Measurements from ENCODE around the gene CTNNAL1.
"Not testable (repeated sequence)": the region's sequence is repeated elsewhere in the genome, so short reads cannot be mapped to it uniquely, and the experiment has no call there.

CTNNAL1 gene, protein sequence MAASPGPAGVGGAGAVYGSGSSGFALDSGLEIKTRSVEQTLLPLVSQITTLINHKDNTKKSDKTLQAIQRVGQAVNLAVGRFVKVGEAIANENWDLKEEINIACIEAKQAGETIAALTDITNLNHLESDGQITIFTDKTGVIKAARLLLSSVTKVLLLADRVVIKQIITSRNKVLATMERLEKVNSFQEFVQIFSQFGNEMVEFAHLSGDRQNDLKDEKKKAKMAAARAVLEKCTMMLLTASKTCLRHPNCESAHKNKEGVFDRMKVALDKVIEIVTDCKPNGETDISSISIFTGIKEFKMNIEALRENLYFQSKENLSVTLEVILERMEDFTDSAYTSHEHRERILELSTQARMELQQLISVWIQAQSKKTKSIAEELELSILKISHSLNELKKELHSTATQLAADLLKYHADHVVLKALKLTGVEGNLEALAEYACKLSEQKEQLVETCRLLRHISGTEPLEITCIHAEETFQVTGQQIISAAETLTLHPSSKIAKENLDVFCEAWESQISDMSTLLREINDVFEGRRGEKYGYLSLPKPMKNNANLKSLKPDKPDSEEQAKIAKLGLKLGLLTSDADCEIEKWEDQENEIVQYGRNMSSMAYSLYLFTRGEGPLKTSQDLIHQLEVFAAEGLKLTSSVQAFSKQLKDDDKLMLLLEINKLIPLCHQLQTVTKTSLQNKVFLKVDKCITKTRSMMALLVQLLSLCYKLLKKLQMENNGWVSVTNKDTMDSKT
- 14.5 to 35.0 reads per million in 2 experiments for total RNA-seq

DNA sequence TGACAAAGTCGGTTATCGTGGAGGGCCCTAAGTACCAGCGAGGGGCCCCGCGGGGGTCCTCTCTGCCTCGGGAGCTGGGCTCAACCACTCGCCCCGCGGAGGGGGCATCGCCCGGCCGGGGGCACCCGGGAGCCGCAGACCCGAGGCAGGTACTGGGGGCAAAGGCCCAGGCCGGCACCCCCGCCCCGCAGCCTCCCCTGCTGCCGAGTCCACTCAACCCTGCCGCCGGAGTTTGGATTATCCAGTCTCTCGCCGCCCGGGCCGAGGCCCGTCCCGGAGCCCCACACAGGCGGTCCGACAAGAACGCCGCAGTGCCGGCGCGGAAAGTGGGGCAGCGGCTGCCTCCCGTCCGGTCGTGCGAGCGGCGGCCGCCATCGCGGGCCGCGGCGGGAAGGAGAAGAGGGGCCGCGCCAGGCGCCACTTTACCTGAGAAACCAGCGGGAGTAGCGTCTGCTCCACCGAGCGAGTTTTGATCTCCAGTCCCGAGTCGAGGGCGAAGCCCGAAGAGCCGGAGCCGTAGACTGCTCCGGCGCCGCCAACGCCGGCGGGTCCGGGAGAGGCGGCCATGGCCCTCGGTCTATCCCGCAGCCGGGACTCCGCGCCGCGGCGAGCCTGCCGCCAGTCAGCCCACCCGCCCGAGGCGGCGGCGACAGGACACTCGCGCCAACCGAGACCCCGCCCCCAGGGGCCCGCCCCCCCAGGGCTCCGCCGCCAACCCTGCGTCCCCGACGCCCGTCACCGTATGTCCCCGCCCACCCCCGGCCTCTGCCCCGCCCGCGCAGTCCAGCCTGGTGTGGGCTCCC is at the start of gene CTNNAL1:
CTNNAL1 (minus strand) TSS at position 624 of the 803 bp plus-strand sequence; CDS start at position 567, 57 bp downstream.
- DNase-seq (ENCODE audit: low read depth): peak; percentile 82

GRCh38 chr9:109062543-109062942 is 49.2 kb upstream of the CTNNAL1 start:
- no peak for DNase-seq (ENCODE audit: low read depth)

DNA sequence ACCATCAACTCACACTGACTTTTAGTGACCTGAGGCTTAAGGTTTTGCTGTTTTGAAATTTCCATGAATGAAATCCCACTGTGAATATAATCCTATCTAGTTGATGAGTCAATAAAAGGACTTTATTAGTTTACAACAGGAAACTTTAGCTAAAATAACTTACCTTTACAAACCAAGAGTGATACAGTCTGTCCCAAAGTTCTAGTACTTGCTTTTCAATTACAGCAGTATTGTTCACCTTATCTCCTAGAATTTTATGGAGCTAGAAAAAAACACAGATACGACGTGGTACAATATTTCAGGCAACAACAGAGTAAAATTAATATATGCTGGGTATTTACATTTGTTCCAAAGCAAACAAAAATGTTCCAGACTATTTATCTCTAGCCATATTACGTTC is 46.9 kb upstream of the CTNNAL1 start:
- DNase-seq (ENCODE audit: low read depth): no peak

GRCh38 chr9:109053121-109053520 is 39.8 kb upstream of the CTNNAL1 start:
- not testable (repeated sequence) for DNase-seq (ENCODE audit: low read depth)

- DNase-seq (ENCODE audit: low read depth): no peak
Measured at GRCh38 chr9:109052416-109052815, 39.1 kb upstream of the CTNNAL1 start.

GRCh38 chr9:109051733-109052132 is 38.4 kb upstream of the CTNNAL1 start:
- DNase-seq (ENCODE audit: low read depth): no peak

DNA sequence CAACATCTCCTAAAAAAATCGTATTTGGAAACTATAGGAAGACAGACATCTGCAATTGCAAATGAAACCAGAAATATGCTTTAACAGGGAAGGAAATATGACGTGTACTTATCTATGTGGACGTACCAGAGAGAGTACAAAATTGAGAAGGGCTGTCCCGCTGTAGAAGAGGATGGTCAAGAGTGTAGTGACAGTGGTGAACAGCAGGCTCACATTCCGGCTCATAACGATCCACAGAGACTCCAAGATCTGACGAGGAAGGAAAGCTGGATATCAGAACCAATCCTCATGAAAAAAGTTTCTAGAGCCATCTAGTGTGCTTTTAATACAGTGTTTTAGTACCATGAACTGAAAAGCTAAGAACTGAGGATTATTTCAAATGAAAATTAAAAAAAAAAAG is 37.1 kb upstream of the CTNNAL1 start:
- DNase-seq (ENCODE audit: low read depth): no peak

GRCh38 chr9:109048822-109049221 is 35.5 kb upstream of the CTNNAL1 start:
- no peak for DNase-seq (ENCODE audit: low read depth)

- no peak for DNase-seq (ENCODE audit: low read depth)
Measured at GRCh38 chr9:109047259-109047658, 34.0 kb upstream of the CTNNAL1 start.

GRCh38 chr9:109046346-109046745 is 33.0 kb upstream of the CTNNAL1 start:
- no peak for DNase-seq (ENCODE audit: low read depth)

DNA sequence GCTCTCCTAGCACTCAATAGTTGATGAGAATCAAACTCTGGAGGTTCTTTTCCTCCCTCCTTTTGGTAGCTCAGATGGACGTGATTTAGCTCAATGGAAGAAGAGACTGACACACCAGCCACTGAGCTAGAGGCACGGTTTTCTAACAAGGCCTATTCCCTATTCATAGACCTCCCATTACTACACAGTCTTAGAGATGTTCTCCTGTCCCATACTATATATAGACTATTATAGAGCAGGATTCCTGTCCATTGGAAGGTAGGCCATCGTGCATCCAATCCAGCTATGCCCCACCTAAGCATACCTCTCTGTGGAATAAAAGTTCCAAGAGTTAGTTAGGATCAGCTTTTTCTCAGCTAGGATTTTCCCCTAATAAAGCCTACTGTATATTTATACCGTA is 30.3 kb upstream of the CTNNAL1 start:
- no peak for DNase-seq (ENCODE audit: low read depth)

- no peak for DNase-seq (ENCODE audit: low read depth)
Measured at GRCh38 chr9:109040571-109040970, 27.3 kb upstream of the CTNNAL1 start.

DNA sequence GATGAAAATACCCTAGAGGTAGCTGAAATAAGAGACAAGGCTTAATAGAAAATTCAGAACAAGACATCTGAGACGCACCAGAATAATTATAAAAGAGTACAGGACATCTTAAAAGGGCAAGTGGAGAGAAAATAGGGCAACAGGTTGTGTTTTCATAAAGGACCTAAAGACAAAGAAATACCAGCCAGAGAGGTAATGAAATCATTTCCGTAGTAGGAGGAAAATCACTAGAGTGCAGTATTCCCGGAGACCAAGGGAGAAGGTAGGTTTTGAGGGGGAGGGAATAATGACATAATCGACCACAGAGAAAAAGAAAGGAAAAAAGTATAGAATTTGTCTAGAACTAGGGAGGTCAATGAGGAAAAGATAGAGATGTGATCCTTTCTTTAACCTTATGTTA is 26.2 kb upstream of the CTNNAL1 start:
- no peak for DNase-seq (ENCODE audit: low read depth)

- DNase-seq (ENCODE audit: low read depth): no peak
Measured at GRCh38 chr9:109037946-109038715, 24.8 kb upstream of the CTNNAL1 start.

- no peak for DNase-seq (ENCODE audit: low read depth)
Measured at GRCh38 chr9:109036744-109037680, 23.7 kb upstream of the CTNNAL1 start.

- no peak for DNase-seq (ENCODE audit: low read depth)
Measured at GRCh38 chr9:109035684-109036423, 22.6 kb upstream of the CTNNAL1 start.

GRCh38 chr9:109033941-109034700 is 20.8 kb upstream of the CTNNAL1 start:
- no peak for DNase-seq (ENCODE audit: low read depth)

GRCh38 chr9:109031241-109031640 is 17.9 kb upstream of the CTNNAL1 start:
- DNase-seq (ENCODE audit: low read depth): no peak

GRCh38 chr9:109030426-109030825 is 17.1 kb upstream of the CTNNAL1 start:
- no peak for DNase-seq (ENCODE audit: low read depth)

Measured in T follicular helper cell (primary cell).